Trophoblast cell (in vitro differentiated cells and primary cell): ENCODE data around the gene MKI67.

ENCODE experiments used
- DNase-seq, 2 donors: peaks; one replicate each; pipeline ENCODE4 v3.0.0-alpha.2; 2016
- H2AFZ ChIP-seq: 2 replicates; pipeline ENCODE4 v1.6.1; 2013; ENCODE audit warnings: low read length, moderate library complexity, mild to moderate bottlenecking; ENCODE audit not compliant: insufficient read depth, poor library complexity
- H2AK5ac ChIP-seq: 2 replicates; pipeline ENCODE4 v1.6.1; 2013; ENCODE audit warnings: mild to moderate bottlenecking, low read length
- H2BK120ac ChIP-seq: 2 replicates; pipeline ENCODE4 v1.6.1; 2013; ENCODE audit warnings: low read length, mild to moderate bottlenecking, moderate library complexity; ENCODE audit not compliant: insufficient read depth, poor library complexity
- H2BK12ac ChIP-seq: 2 replicates; pipeline ENCODE4 v1.6.1; 2013; ENCODE audit warnings: mild to moderate bottlenecking, low read length, moderate library complexity
- H2BK5ac ChIP-seq: 2 replicates; pipeline ENCODE4 v1.6.1; 2013; ENCODE audit warnings: low read length, low read depth, moderate library complexity, mild to moderate bottlenecking; ENCODE audit not compliant: poor library complexity
- H3K14ac ChIP-seq: 2 replicates; pipeline ENCODE4 v1.6.1; 2013; ENCODE audit warnings: mild to moderate bottlenecking, low read length
- H3K18ac ChIP-seq: 2 replicates; pipeline ENCODE4 v1.6.1; 2013; ENCODE audit warnings: mild to moderate bottlenecking, low read length
- H3K23ac ChIP-seq: 2 replicates; pipeline ENCODE4 v1.6.1; 2013; ENCODE audit warnings: low read length
- H3K27ac ChIP-seq: 2 replicates; pipeline ENCODE4 v1.5.1; 2013; ENCODE audit warnings: low read depth, mild to moderate bottlenecking, inconsistent platforms, low read length, moderate library complexity
- H3K27me3 ChIP-seq: 2 replicates; pipeline ENCODE4 v1.6.1; 2013; ENCODE audit warnings: inconsistent platforms, mild to moderate bottlenecking, low read length, moderate library complexity; ENCODE audit not compliant: insufficient read depth
- H3K36me3 ChIP-seq, 2 experiments: 1 replicate in 1 of 2; 2 replicates in 1 of 2; pipeline ENCODE4 v1.6.1; 2013; ENCODE audit warnings: low read length in 2 of 2, mild to moderate bottlenecking in 2 of 2, moderate library complexity in 1 of 2; ENCODE audit not compliant: insufficient read depth in 2 of 2, control insufficient read depth in 1 of 2
- H3K4ac ChIP-seq: 2 replicates; pipeline ENCODE4 v1.6.1; 2013; ENCODE audit warnings: low read depth, mild to moderate bottlenecking, low read length, moderate library complexity
- H3K4me1 ChIP-seq, 2 experiments: 1 replicate in 1 of 2; 2 replicates in 1 of 2; pipeline ENCODE4 v1.6.1; 2013; ENCODE audit warnings: low read length in 2 of 2, mild to moderate bottlenecking in 2 of 2, moderate library complexity in 1 of 2; ENCODE audit not compliant: insufficient read depth in 2 of 2, control insufficient read depth in 1 of 2
- H3K4me2 ChIP-seq: 2 replicates; pipeline ENCODE4 v1.6.1; 2013; ENCODE audit warnings: inconsistent platforms, mild to moderate bottlenecking, low read length, moderate library complexity
- H3K4me3 ChIP-seq: 2 replicates; pipeline ENCODE4 v1.5.1; 2013; ENCODE audit warnings: mild to moderate bottlenecking, low read depth, low read length, inconsistent platforms
- H3K79me1 ChIP-seq: one replicate; pipeline ENCODE4 v1.6.1; 2013; ENCODE audit warnings: low read length
- H3K79me2 ChIP-seq: 2 replicates; pipeline ENCODE4 v1.6.1; 2013; ENCODE audit warnings: low read length, mild to moderate bottlenecking; ENCODE audit not compliant: control insufficient read depth, insufficient read depth, poor library complexity
- H3K9ac ChIP-seq: 2 replicates; pipeline ENCODE4 v1.6.1; 2013; ENCODE audit warnings: mild to moderate bottlenecking, low read length
- H3K9me3 ChIP-seq: 2 replicates; pipeline ENCODE4 v1.6.1; 2013; ENCODE audit warnings: low read depth, mild to moderate bottlenecking, control low read depth, inconsistent platforms, low read length; ENCODE audit not compliant: insufficient read depth
- H4K12ac ChIP-seq: 2 replicates; pipeline ENCODE4 v1.6.1; 2013; ENCODE audit warnings: low read depth, mild to moderate bottlenecking, low read length, moderate library complexity
- H4K8ac ChIP-seq: 2 replicates; pipeline ENCODE4 v1.6.1; 2013; ENCODE audit warnings: low read depth, mild to moderate bottlenecking, low read length, moderate library complexity
- H4K91ac ChIP-seq: one replicate; pipeline ENCODE4 v1.6.1; 2013; ENCODE audit warnings: low read depth, mild to moderate bottlenecking, low read length, moderate library complexity
- WGBS: extraction: QIAGEN DNeasy Blood & Tissue Kit; methylation state at CpG from one replicate; pipeline ENCODE4 v1.1.7; 2013; ENCODE audit warnings: missing lambda C conversion rate; ENCODE audit not compliant: insufficient read length, insufficient coverage; ENCODE audit errors: extremely low coverage; 5-methylcytosine and 5-hydroxymethylcytosine counted together

The MKI67 gene

GRCh38 chr10:128092454-128092853 is 33.8 kb downstream of the MKI67 start:
- no CpG with 5 or more reads among the region's 3 CpGs for WGBS
- H4K91ac ChIP-seq, result no peak overlapping the region
- H3K27me3 ChIP-seq, result no peaks in the 10 kb centered on the region
- H4K8ac ChIP-seq, result no peak overlapping the region
- H3K4me3 ChIP-seq, result no peak overlapping the region
- H2BK120ac ChIP-seq, result no peak overlapping the region
- no peak overlapping the region for H3K27ac ChIP-seq
- no peak overlapping the region for H2AK5ac ChIP-seq
- H3K9me3 ChIP-seq, result peaks cover 2% of the 10 kb centered on the region
- no peaks in the 10 kb centered on the region for H3K79me2 ChIP-seq
- no peak overlapping the region for H3K4me2 ChIP-seq
- no peaks in the 10 kb centered on the region for H3K4me1 ChIP-seq
- H3K79me1 ChIP-seq, result no peaks in the 10 kb centered on the region
- H3K14ac ChIP-seq, result no peak overlapping the region
- H3K9ac ChIP-seq, result no peak overlapping the region
- H3K18ac ChIP-seq, result no peak overlapping the region
- no peak overlapping the region for H4K12ac ChIP-seq
- H3K36me3 ChIP-seq, result peaks cover 2 to 3% of the 10 kb centered on the region in 2 experiments
- H2BK12ac ChIP-seq, result no peak overlapping the region
- DNase-seq, result no peak
- H3K4ac ChIP-seq, result no peak overlapping the region
- H2AFZ ChIP-seq, result no peak overlapping the region
- H2BK5ac ChIP-seq, result no peak overlapping the region
- no peak overlapping the region for H3K23ac ChIP-seq

GRCh38 chr10:128091636-128092210 is 34.5 kb downstream of the MKI67 start:
- Histone ChIP-seq H3K23ac (no peak overlapping the region), H4K8ac (no peak overlapping the region), H2AK5ac (no peak overlapping the region), H3K36me3 (peaks cover under 1 to 2% of the 10 kb centered on the region in 2 experiments), H3K9me3 (peaks cover 2% of the 10 kb centered on the region), H3K79me1 (no peaks in the 10 kb centered on the region), H3K4ac (no peak overlapping the region), H2BK12ac (no peak overlapping the region), H3K18ac (no peak overlapping the region), H3K4me2 (no peak overlapping the region), H2AFZ (no peak overlapping the region), H3K14ac (no peak overlapping the region), H4K12ac (no peak overlapping the region), H3K27ac (no peak overlapping the region), H2BK5ac (no peak overlapping the region), H3K79me2 (no peaks in the 10 kb centered on the region), H3K4me1 (peaks cover 0 to 2% of the 10 kb centered on the region in 2 experiments), H2BK120ac (no peak overlapping the region), H3K9ac (no peak overlapping the region), H3K4me3 (no peak overlapping the region), H3K27me3 (no peaks in the 10 kb centered on the region), H4K91ac (no peak overlapping the region)
- no CpG with 5 or more reads among the region's 17 CpGs for WGBS
- DNase-seq, result no peak

- H3K79me1 ChIP-seq, result no peaks in the 10 kb centered on the region
- no CpG with 5 or more reads among the region's 12 CpGs for WGBS
- peak; percentile 98 for DNase-seq
- H3K9me3 ChIP-seq, result peaks cover 2% of the 10 kb centered on the region
- H3K9ac ChIP-seq, result no peak overlapping the region
- H3K4ac ChIP-seq, result no peak overlapping the region
- H2BK120ac ChIP-seq, result no peak overlapping the region
- H3K27me3 ChIP-seq, result no peaks in the 10 kb centered on the region
- H4K8ac ChIP-seq, result no peak overlapping the region
- H3K79me2 ChIP-seq, result no peaks in the 10 kb centered on the region
- no peaks in the 10 kb centered on the region for H3K36me3 ChIP-seq
- peaks cover 0 to 6% of the 10 kb centered on the region in 2 experiments for H3K4me1 ChIP-seq
- H3K23ac ChIP-seq, result no peak overlapping the region
- H4K12ac ChIP-seq, result no peak overlapping the region
- H3K14ac ChIP-seq, result no peak overlapping the region
- H3K4me3 ChIP-seq, result no peak overlapping the region
- no peak overlapping the region for H2BK12ac ChIP-seq
- no peak overlapping the region for H3K18ac ChIP-seq
- H2AFZ ChIP-seq, result no peak overlapping the region
- H3K27ac ChIP-seq, result no peak overlapping the region
- no peak overlapping the region for H2AK5ac ChIP-seq
- H3K4me2 ChIP-seq, result no peak overlapping the region
- H4K91ac ChIP-seq, result no peak overlapping the region
- no peak overlapping the region for H2BK5ac ChIP-seq
Measured at GRCh38 chr10:128087884-128088709, 38.1 kb downstream of the MKI67 start.

GRCh38 chr10:128087146-128087883 is 38.9 kb downstream of the MKI67 start:
- no peaks in the 10 kb centered on the region for H3K79me2 ChIP-seq
- no CpG with 5 or more reads among the region's 7 CpGs for whole genome bisulfite sequencing
- H4K91ac ChIP-seq, result no peak overlapping the region

More at GRCh38 chr10:128087146-128087883, 38.9 kb downstream of the MKI67 start:
- peak; percentile 60 to 80 for DNase-seq
- H2AFZ ChIP-seq, result no peak overlapping the region
- peaks cover 2% of the 10 kb centered on the region for H3K9me3 ChIP-seq
- no peak overlapping the region for H4K8ac ChIP-seq
- no peak overlapping the region for H2BK12ac ChIP-seq
- H3K79me1 ChIP-seq, result no peaks in the 10 kb centered on the region
- no peak overlapping the region for H3K18ac ChIP-seq
- H2AK5ac ChIP-seq, result no peak overlapping the region
- H3K4me1 ChIP-seq, result peaks cover 0 to 6% of the 10 kb centered on the region in 2 experiments
- no peak overlapping the region for H2BK120ac ChIP-seq
- no peak overlapping the region for H3K14ac ChIP-seq
- no peak overlapping the region for H3K4ac ChIP-seq
- H3K4me2 ChIP-seq, result no peak overlapping the region
- no peaks in the 10 kb centered on the region for H3K27me3 ChIP-seq
- H2BK5ac ChIP-seq, result no peak overlapping the region
- no peak overlapping the region for H3K23ac ChIP-seq
- no peak overlapping the region for H3K9ac ChIP-seq
- no peak overlapping the region for H3K4me3 ChIP-seq
- H3K36me3 ChIP-seq, result no peaks in the 10 kb centered on the region
- no peak overlapping the region for H3K27ac ChIP-seq
- no peak overlapping the region for H4K12ac ChIP-seq
